DLD1 (cell line): ENCODE data around the gene MAP4K4.

Experiments used
- in situ Hi-C: cut with HindIII; loops from 2 replicates; pipeline ENCODE4 v1.10.0; 2017; ENCODE audit warnings: low sequenced_read_pairs

The MAP4K4 gene

DNA sequence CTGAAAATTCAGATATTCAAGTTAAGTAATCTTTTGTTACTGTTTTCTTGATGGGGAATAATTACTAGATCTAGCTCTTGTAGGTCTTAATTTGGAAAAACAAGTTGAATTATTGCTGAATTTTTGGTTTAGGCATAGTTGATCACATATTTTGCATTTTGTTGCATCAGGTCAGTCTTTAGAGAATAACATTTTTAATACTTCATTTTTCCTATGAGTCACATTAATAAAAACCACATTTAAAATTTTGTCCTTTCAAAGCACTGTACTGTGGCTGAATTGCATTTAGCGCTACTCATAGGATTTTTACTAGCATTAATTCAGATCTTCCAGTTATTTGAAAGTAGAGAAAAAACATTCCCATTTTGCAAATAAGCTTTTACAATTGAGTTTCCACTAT is 23.2 kb downstream of the MAP4K4 start:
- in situ Hi-C loops: no loop called here

DNA sequence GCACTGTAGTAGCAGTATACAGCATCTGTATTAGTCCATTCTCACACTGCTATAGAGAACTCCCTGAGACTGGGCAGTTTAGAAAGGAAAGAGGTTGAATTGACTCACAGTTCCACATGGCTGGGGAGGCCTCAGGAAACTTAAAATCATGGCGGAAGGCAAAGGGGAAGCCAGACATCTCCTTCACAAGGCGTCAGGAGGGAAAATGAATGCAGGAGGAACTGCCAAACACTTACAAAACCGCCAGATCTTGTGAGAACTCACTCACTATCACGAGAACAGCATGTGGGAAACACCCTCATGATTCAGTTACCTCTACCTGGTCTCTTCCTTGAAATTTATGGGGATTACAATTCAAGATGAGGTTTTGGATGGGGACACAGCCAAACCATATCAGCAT is 25.4 kb downstream of the MAP4K4 start:
- in situ Hi-C loops: no loop called here

DNA sequence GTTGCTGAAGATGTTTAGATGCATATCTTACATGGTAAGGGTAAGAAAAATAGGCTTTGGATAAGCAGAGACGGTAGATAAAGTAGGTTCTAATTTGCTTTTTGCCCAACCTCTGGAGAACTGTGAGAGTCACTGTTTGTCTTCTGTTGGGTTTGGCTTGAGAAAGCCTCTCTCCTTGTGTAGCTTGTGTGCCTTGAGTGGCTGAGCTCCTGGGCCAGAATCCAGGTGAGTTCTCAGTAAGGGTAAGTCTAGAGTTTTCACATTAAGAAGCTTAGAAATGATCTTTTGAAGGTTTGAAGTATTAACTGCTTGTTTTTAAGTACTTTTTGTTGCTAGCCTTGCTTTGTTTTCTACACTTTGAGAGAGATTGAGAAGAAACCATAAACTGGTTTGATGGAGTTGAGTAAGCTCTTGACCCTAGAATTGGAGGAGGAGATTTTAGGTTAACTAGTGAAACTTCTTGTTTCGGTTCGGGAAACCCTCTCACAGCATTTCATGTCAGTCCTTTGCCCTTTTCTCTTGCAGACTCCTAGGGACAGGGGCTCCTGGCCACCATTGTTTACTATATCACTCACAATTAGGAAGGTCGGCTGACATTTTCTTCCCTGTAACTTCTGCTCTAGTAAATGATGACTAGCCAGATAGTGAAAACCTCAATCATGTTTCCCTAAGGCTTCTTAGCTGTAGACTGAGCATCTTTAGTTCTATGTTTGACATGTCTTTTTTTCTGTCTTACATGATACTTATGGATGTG is 26.0 kb downstream of the MAP4K4 start:
- in situ Hi-C loops: no loop called here

DNA sequence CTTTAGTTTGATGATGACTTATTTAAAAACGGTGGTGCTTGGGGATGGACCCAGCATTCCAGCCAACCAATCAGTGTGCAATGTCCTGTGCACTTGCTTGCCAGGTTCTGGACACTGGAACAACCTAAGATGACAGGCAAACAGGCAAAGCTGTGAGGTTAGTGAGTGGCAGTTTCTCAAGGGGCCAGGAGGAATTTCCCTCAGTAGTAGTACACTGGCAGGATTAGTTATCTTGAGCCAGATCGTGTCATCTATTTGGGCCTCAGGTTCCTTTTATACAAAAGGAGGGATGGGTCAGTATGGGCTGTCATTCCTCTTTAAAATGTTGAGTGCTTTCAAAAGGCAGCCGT is 26.6 kb downstream of the MAP4K4 start:
- in situ Hi-C loops: no loop called here

DNA sequence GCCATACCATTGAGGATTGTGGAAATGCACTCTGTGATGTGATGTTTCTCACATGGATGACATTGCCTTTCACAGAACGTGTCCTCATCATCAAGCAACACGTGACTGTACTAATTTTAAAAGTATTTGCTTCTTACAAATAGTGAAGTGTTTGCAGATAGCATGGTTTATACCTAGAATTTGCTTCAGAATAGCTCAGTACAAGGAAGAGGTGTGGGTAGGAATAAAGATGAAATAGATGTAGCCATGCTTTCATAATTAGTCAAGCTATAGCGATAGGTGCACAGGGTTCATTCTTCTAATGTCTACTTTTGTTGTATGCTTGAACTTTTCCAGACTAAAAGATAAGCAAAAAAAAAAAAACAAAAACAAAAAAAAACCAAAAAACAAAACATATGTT is 27.5 kb downstream of the MAP4K4 start:
- in situ Hi-C loops: no loop called here

DNA sequence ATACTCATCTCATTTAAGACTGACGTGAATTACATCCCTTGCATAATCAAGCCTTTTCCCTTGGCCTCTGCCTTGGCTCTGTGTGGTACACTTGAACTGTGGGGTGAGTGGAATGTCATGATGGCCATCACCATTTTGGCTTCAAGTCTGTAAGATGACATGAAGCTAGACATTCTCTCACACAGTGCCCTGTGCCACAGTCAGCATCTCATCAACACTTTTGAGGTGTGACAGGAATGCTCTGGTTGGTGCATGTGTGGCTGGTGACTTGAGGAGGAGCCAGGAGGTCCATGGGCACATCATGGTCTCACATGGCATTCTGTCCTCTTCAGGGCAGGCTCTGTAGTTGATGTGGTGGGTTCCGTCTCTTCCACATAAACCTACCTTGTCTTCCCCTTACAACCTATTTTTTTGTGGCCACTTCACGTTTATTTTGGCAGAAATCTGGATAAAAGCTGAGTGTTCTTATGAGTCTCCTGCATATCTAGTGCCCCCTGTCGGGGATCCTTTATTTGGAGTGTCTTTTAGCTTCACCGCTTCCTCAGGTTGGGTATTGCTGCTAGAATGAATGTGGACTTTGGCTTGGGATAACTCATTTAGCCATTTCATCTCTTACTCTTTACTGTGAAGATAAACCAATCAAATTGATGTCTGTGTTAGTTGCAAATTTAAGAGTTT is 28.1 kb downstream of the MAP4K4 start:
- in situ Hi-C loops: no loop called here

DNA sequence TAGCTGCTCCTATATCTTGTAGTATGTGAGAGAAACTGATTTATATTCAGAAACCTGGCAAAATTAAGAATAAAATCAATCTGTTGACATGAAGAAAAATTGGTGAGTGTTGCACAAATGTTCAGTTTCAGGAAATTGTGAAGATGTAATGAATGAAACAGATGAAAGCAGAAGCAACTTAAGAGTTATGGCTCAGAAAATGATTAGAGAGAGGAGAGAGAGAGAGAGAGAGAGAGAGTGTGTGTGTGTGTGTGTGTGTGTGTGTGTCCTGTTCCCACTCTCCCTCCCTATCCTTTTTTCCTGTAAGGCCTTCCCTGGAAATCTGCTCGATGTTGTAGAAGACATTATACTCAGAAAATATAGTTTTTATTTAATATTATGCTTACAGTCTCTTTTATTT is 31.4 kb downstream of the MAP4K4 start:
- in situ Hi-C loops: no loop called here

DNA sequence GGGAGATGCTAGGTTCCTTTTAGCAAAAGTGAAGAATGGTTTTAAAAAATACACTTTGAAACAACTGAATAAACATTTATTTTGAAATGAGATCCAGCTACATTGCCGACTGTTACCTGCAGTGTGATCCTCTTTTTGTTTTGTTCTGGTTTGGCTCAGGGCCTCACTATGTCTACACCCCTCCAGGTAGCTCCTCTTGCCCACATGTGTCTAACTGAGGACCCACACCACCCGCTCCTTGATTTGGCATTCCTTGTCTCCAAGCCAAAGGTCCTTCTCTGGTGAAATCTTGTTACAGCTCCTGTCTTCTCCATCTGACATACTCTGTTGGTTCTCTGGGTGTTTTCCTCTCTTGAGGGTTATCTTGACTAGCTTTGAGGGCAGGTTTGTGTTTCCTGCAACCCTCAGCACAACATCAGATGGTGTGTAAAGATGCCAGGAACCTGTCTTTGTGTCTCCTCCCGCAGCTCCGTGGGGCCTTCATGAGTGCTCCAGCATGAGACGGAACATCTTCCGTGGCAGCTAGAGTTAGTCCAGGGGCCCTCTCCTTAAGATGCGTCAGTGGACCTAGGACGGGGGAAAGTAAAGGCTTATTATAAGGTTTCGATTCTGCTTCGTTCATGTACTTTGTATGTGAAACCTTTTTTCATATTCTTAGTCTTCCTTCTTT is 32.1 kb downstream of the MAP4K4 start:
- in situ Hi-C loops: no loop called here

DNA sequence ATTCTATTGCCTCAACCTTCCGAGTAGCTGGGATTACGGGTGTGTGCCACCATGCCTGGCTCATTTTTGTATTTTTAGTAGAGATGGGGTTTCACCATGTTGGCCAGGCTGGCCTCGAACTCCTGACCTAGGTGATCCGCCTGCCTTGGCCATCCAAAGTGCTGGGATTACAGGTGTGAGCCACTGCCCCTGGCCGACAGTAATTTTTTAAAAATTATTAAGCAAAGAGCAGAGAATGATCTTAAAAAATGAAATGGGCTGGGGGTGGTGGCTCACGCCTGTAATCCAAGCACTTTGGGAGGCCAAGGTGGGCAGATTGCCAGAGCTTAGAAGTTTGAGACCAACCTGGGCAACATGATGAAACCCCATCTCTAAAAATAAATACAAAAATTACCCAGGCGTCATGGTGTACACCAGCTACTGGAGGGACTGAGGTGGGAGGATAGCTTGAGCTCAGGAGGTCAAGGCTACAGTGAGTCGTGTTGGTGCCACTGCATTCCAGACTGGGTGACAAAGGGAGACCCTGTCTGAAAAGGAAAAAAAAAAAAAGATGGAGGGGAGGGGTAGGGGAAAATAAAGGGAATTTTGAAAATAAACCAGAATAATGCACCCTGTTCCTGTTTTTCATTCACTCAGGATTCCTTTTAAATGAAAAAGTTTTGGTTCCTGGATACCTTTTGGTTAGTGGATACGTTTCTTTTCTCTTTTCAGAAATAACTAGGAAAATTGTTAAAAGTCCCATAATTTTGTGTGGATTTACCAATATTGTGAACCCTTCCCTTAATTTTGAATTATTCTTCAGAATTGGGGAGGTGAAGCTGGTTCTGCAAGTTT is 33.9 kb downstream of the MAP4K4 start:
- in situ Hi-C loops: no loop called here

DNA sequence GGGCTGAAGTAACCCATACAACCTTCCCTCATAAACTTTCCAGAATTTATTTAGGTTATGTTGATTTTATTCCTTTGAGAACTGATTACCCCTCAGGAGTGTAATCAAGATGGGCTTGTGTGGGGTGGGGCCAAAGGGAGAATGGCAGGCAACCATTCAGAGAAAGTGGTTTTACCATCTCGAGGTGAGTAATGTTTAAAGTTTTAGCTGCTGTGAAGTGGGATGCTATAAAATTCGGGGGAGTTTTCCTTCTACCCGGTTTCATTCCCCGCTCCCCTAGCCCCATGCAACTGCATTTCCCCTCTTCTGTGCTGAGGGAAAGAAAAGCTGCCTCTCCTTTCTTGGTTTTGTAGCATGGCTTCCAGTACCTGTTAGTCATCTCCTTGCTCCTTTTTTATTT is 34.7 kb downstream of the MAP4K4 start:
- in situ Hi-C loops: no loop called here

DNA sequence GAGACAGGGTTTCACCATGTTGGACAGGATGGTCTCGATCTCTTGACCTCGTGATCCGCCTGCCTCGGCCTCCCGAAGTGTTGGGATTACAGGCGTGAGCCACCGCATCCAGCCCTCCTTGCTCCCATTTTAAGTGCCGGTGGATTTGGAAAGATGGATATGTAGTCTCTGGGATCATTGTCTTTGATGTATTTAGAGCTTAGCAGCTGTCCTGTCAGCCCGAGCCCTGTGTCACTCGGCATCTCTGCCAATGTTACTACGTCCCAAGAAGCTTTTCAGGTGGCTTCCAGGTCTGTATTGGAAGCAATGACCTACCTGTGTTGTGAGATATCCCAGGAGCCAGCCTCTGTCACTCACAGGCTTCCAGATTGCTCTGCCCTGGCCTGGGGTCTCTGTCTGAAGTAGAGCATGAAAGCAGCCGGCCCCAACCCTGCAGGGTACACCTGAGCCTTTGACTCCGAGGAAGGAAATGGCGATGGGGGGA is 35.3 kb downstream of the MAP4K4 start:
- in situ Hi-C loops: no loop called here

DNA sequence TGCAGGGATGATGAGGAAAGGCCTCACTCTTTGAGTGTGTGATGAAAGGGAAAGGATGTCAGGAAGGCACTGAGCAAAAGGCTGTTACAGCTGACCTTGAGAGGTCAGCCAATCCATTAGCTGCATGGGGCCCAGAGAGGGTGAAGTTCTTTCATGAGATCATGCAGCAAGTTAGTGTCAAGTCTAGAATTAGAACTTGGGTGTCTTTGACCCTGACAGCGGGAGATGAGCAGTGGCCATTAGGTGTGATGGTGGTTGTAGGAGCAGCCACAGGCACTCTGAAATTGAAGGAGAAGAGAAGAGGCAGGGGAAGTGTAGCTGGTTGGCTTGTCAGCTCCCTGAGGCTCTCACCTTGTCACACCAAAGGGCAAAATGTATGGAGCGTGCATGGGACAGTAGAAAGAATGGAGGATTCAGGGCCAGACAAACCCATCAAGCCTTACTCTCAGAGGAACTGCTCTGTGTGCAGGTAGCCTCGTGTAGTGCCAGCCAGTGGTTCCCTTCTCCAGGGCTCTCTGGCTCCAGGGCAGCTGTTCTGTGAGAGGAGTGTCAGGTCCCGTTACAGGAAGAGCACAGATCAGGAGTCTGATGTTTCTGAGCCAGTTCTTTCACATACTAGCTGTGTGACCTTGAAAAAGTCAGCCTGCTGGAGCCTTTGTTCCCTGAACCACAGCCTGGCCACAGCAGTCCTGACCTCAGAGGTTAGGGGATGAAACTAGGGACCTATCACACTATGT is 35.9 kb downstream of the MAP4K4 start:
- in situ Hi-C loops: no loop called here

DNA sequence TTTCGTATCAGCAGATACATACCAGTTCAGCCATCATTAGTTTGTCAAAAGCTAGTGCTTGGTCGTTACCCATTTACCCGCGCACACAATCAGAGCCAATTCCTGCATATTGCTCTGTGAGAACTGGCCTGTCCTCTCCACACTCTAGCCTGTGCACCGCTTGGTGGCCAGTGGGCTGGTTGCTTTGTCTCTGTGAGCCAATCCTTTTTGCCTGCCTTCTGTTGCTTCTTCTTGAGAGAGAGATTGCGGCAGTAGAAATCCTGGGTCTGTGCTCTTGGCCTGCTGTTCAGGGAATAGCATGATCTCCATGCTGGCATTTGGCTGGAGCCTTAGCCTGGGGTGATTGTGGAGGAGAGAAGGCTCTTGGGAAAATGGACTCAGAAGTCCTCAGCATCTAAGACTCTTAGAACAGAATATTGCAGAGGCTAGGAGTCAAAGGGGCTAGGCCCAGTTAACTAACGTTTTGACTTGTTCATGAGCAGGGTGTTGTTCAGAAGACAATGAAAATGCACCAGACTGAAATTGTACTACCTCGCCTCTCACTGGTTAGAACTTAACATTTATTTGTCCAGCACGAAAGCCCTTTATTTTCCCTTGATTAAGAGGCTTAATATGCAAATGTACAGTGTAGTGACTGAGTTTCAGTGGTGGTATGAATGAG is 37.1 kb downstream of the MAP4K4 start:
- in situ Hi-C loops: no loop called here

DNA sequence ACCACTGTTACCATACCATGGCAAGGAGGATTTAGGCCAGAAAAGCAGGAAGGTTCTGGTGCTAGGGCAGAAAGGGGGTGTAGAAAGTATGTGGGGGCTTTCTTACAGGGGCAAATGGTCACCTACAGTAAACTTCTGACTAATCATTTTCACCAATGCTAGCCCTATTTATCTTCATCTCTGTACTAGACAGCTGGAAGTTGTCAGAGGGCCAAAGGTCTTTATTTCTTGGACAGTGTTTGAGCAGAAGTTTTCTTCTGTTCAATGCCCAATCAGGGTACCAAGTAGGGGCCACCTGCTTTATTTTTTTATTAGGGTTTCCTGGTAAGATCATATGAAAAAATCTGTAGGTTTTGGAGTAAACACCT is 37.6 kb downstream of the MAP4K4 start:
- in situ Hi-C loops: no loop called here

DNA sequence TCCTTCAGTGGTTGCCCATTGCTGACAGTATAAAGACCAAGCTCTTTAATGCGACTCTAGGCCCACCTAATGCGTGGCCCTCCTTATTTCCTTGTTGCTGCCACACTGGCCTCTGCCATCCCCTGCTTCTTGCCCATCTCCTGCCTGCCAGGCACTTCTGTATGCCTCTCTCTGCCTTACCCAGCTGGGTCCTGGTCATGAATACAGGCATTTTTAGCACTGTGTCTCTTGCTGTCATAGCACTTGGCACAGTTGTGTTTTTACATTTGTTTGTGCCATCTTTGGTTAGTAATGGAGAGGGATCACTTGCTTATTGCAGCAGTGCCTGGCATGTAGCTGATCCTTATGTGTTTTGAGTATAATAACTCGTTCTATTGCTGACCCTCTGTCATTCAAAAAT is 38.7 kb downstream of the MAP4K4 start:
- in situ Hi-C loops: no loop called here

DNA sequence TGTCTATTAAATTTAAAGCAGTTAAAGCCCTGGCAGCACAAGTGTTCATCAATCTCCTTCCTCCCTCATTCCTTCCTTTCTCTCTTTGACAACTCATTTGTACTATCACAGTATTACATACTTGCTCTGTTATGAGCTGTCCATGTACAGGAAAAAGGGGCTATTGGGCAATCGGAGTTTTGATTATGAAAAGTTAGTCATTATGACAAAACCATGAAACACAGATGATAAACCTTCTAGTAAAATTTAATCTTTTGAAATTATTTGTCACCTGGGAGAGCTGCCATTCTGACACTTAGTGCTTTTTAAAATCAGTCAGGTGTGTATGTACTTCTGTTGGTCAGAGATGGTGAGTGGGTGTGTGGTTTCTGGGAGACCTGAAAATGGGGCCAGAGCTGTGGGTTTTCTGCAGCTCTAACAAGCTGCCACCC is 39.4 kb downstream of the MAP4K4 start:
- in situ Hi-C loops: no loop called here

DNA sequence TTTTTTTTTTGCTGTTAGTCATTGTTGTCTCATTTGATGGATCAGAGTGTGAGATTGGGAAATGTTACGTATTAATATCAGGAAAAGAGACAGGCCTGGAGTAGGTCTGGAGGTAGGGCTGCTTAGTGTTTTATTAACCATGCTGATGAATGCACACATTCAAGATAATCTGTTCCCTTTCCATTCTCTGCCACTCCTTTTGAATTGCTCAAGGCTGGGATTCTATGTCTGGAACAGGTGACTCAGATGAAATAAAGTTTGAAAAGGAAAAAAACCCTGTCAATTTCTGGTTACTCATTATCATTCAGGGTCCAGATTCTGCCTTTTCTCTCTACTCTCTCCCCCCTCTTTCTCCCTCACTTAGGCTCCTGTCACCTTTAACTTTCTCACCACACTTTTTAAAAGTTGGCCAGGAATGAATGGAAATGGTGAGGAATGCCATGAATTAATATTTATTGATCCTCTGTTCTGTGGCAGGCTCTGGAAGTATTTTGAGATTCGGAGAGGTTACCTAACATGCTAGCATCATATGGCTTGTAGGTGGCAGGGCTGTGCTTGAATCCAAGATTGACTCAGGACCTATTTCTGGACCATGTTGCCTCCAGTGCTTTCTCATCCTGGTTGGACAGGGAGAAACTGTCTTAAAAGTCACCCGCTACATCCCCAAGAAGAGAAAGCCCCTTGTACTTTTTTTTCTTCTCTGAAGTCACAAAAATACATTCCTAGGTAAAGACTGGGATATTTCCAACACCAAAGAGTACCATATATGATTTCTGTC is 40.2 kb downstream of the MAP4K4 start:
- in situ Hi-C loops: no loop called here

DNA sequence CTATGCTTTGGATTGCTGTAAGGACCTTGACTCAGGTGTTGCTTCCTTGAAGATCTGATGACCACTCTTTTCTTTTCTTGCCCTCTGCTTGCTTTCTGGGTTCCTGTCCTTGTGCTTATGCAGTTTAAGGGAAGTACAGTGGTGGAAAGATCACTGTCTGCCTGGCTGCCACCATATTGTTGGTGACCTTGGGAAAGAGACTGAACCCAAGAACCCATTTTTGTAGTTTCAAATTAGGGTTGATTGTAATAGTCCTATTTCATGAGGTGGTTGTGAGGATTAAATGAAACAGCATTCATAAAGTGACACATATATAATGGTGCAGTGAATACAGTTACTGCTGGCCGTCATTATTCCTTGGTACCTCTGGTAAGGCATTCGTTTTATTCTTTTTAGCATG is 41.1 kb downstream of the MAP4K4 start:
- in situ Hi-C loops: no loop called here

DNA sequence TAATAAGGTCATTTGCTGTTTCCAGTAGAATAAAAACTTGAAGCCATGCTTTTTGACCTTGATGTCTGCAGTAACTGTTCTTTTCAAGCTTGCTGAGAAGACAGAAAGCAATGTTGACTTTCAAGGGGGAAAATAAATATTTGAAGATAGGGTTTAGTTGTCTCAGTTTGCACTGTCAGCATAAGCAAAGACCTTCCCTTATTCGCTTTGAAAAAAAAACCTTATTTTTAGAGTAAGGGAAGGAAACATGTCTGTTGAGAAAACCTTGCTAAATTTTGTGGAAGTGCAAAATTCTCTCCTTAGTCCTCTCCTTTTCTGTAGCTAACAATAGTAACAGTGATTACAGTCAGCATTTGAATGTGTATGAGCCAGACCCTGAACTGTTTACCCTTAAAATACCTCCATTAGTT is 43.1 kb downstream of the MAP4K4 start:
- in situ Hi-C loops: no loop called here
